ENCODE results near the gene ALKBH6.

- TF ChIP-seq CTCF (IDR thresholded peaks at IDR 0.05): no peak
- TF ChIP-seq POLR2AphosphoS5 (IDR thresholded peaks at IDR 0.05): no peak
Measured at GRCh38 chr19:35960432-35960972, 53.5 kb downstream of the ALKBH6 start.

Data from prostate gland (tissue), 2 donors.